C4-2B (cell line): ENCODE data around the gene SYNDIG1.

Experiments
- H3K27ac ChIP-seq: fragments of 450-650 bp; 2 replicates; pipeline ENCODE4 v1.5.1; 2017
- CTCF ChIP-seq: fragments of 450-650 bp; conservative IDR thresholded peaks from 2 replicates; pipeline ENCODE4 v1.5.1; 2017; ENCODE audit warnings: mild to moderate bottlenecking
- ZFX ChIP-seq: fragments of 450-650 bp; IDR thresholded peaks from 2 replicates; pipeline ENCODE4 v1.6.1; 2017

SYNDIG1 gene

GRCh38 chr20:24519476-24519875 is 50.0 kb downstream of the SYNDIG1 start:
- H3K27ac ChIP-seq, result no peak overlapping the region
- no peak for TF ChIP-seq CTCF

- no peak for TF ChIP-seq ZFX
- TF ChIP-seq CTCF, result no peak
- H3K27ac ChIP-seq, result no peak overlapping the region
These were observed 51.6 kb downstream of the SYNDIG1 start for GRCh38 chr20:24521032-24521431.

- no peak for TF ChIP-seq CTCF
- no peak for TF ChIP-seq ZFX
- no peak overlapping the region for H3K27ac ChIP-seq
These were observed 53.3 kb downstream of the SYNDIG1 start for GRCh38 chr20:24522452-24523330.

GRCh38 chr20:24523661-24524060 is 54.2 kb downstream of the SYNDIG1 start:
- H3K27ac ChIP-seq, result no peak overlapping the region
- TF ChIP-seq ZFX (no peak), CTCF (no peak)

- TF ChIP-seq CTCF, result no peak
- TF ChIP-seq ZFX, result no peak
- no peak overlapping the region for H3K27ac ChIP-seq
These were observed 59.3 kb downstream of the SYNDIG1 start for GRCh38 chr20:24528583-24529368.

GRCh38 chr20:24529369-24529719 is 59.9 kb downstream of the SYNDIG1 start:
- H3K27ac ChIP-seq, result no peak overlapping the region
- TF ChIP-seq CTCF (no peak), ZFX (no peak)

GRCh38 chr20:24530131-24530680 is 60.8 kb downstream of the SYNDIG1 start:
- no peak overlapping the region for H3K27ac ChIP-seq
- no peak for TF ChIP-seq ZFX
